SK-N-SH (cell line): ENCODE results near the gene DUSP28. TPM values are rescaled to one million over a fixed set of nuclear protein-coding genes. Genes with fewer than 3 reads are reported as not detected.

Experiments
- CTCF ChIA-PET: fragments of 300-600, 350-600 bp; formaldehyde crosslinking; extraction: SDS; loops from one replicate; lab custom pipeline; 2021; lab: Yijun Ruan, JAX
- POLR2A ChIA-PET: fragments of 350-600 bp; sonication (Branson Sonifier 250); formaldehyde crosslinking; extraction: SDS; loops from one replicate; lab custom pipeline; 2020; ENCODE audit warnings: antibody characterized with exemption, inconsistent platforms; lab: Yijun Ruan, JAX
- DNase-seq: peaks from one replicate; pipeline ENCODE4 v3.0.0; 2012
- H2AFZ ChIP-seq: fragments of 200-600 bp; sonication (generic); 2 replicates; pipeline ENCODE4 v1.8.1; 2016; ENCODE audit warnings: antibody characterized with exemption, mild to moderate bottlenecking, low read depth
- H3F3A ChIP-seq: fragments of 200-600 bp; sonication (generic); replicated peaks from 2 replicates; pipeline ENCODE3; 2016; ENCODE audit warnings: antibody characterized with exemption, mild to moderate bottlenecking; ENCODE audit not compliant: insufficient read depth
- H3K27ac ChIP-seq, 2 experiments: fragments of 200-500 bp in 1 of 2; fragments of 200-600 bp in 1 of 2; sonication (Bioruptor generic) in 1 of 2; sonication (generic), shearing (Covaris generic) in 1 of 2; 2 replicates each; pipeline versions ENCODE4 v1.5.1 to v1.6.1; 2014 to 2016; ENCODE audit warnings: low read depth in 2 of 2, inconsistent platforms in 1 of 2, low read length in 1 of 2, mild to moderate bottlenecking in 1 of 2, mixed read lengths in 1 of 2
- H3K27me3 ChIP-seq: fragments of 200-600 bp; sonication (generic), shearing (Covaris generic); 2 replicates; pipeline ENCODE4 v1.6.1; 2016; ENCODE audit warnings: mixed run types; ENCODE audit not compliant: insufficient read depth
- H3K36me3 ChIP-seq, 2 experiments: fragments of 200-500 bp in 1 of 2; fragments of 200-600 bp in 1 of 2; sonication (Bioruptor generic) in 1 of 2; sonication (generic) in 1 of 2; replicated peaks in 1 of 2; 2 replicates each; pipeline versions ENCODE3 to v1.5.1; 2014 to 2016; ENCODE audit warnings: low read length in 1 of 2, mild to moderate bottlenecking in 1 of 2; ENCODE audit not compliant: insufficient read depth in 2 of 2, control insufficient read depth in 1 of 2
- H3K4me1 ChIP-seq, 2 experiments: fragments of 200-500 bp in 1 of 2; fragments of 200-600 bp in 1 of 2; sonication (Bioruptor generic) in 1 of 2; sonication (generic), shearing (Covaris generic) in 1 of 2; 2 replicates each; pipeline versions ENCODE4 v1.5.1 to v1.6.1; 2014 to 2016; ENCODE audit warnings: low read depth in 1 of 2, low read length in 1 of 2, mixed run types in 1 of 2; ENCODE audit not compliant: insufficient read depth in 2 of 2, control insufficient read depth in 1 of 2
- H3K4me2 ChIP-seq: fragments of 200-600 bp; sonication (generic), shearing (Covaris generic); 2 replicates; pipeline ENCODE4 v1.6.1; 2017; ENCODE audit warnings: mixed run types
- H3K4me3 ChIP-seq, 2 experiments: fragments of 200-500 bp in 1 of 2; fragments of 200-600 bp in 1 of 2; sonication (Bioruptor generic) in 1 of 2; sonication (generic), shearing (Covaris generic) in 1 of 2; 2 replicates each; pipeline versions ENCODE4 v1.5.1 to v1.8.1; 2014 to 2016; ENCODE audit warnings: low read depth in 2 of 2, inconsistent platforms in 1 of 2, low read length in 1 of 2, mild to moderate bottlenecking in 1 of 2, mixed read lengths in 1 of 2, moderate library complexity in 1 of 2
- H3K79me2 ChIP-seq: fragments of 200-600 bp; sonication (generic); 2 replicates; pipeline ENCODE4 v1.8.1; 2017; ENCODE audit warnings: mild to moderate bottlenecking; ENCODE audit not compliant: insufficient read depth
- H3K9ac ChIP-seq: fragments of 200-600 bp; sonication (generic); 2 replicates; pipeline ENCODE4 v1.6.1; 2017; ENCODE audit warnings: mixed run types
- H3K9me2 ChIP-seq: fragments of 200-600 bp; sonication (generic); 2 replicates; pipeline ENCODE4 v1.6.1; 2017; ENCODE audit warnings: mixed run types
- H3K9me3 ChIP-seq: fragments of 200-600 bp; sonication (generic); 2 replicates; pipeline ENCODE4 v1.6.1; 2017; ENCODE audit warnings: mixed run types, mild to moderate bottlenecking, moderate library complexity
- H4K20me1 ChIP-seq: fragments of 200-600 bp; sonication (generic); 2 replicates; pipeline ENCODE4 v1.6.1; 2017; ENCODE audit warnings: mild to moderate bottlenecking, mixed run types; ENCODE audit not compliant: insufficient read depth
- CHD2 ChIP-seq: fragments of 150-350 bp; IDR thresholded peaks from 2 replicates; pipeline ENCODE4 v1.6.1; 2018; ENCODE audit warnings: low read length; ENCODE audit not compliant: partially characterized antibody
- ELF1 ChIP-seq: IDR thresholded peaks from 2 replicates; pipeline ENCODE4 v1.4.0; 2012
- FOSL2 ChIP-seq: IDR thresholded peaks from 2 replicates; pipeline ENCODE4 v1.4.0; 2012; ENCODE audit warnings: low read depth, mild to moderate bottlenecking, moderate library complexity, borderline replicate concordance
- FOXJ3 ChIP-seq: sonication (generic); formaldehyde crosslinking; IDR thresholded peaks from 2 replicates; pipeline ENCODE4 v1.5.1; 2020; ENCODE audit warnings: mild to moderate bottlenecking, missing genetic modification reagents
- FOXM1 ChIP-seq: IDR thresholded peaks from 2 replicates; pipeline ENCODE4 v1.4.0; 2012; ENCODE audit warnings: low read depth, mild to moderate bottlenecking
- GABPA ChIP-seq: IDR thresholded peaks from 2 replicates; pipeline ENCODE4 v1.4.0; 2012; ENCODE audit warnings: low read depth, mild to moderate bottlenecking
- GATA2 ChIP-seq: sonication (generic); formaldehyde crosslinking; IDR thresholded peaks from 2 replicates; pipeline ENCODE4 v1.5.0; 2020; ENCODE audit warnings: mild to moderate bottlenecking, missing genetic modification reagents
- IRF3 ChIP-seq: fragments of 150-350 bp; IDR thresholded peaks from 2 replicates; pipeline ENCODE4 v1.6.1; 2016; ENCODE audit warnings: mild to moderate bottlenecking, low read depth, low read length
- POLR2AphosphoS5 ChIP-seq: IDR thresholded peaks from 2 replicates; pipeline ENCODE4 v1.6.1; 2012; ENCODE audit warnings: low read depth, low read length
- RCOR1 ChIP-seq: fragments of 150-350 bp; IDR thresholded peaks from 2 replicates; pipeline ENCODE4 v1.6.1; 2017; ENCODE audit warnings: antibody characterized with exemption, low read length
- RFX5 ChIP-seq: IDR thresholded peaks from 2 replicates; pipeline ENCODE4 v1.6.1; 2012; ENCODE audit warnings: mild to moderate bottlenecking, improper control_type of control experiment, low read length
- RXRA ChIP-seq: IDR thresholded peaks from 2 replicates; pipeline ENCODE4 v1.4.0; 2012; ENCODE audit warnings: low read depth, mild to moderate bottlenecking, borderline replicate concordance
- SIN3A ChIP-seq: IDR thresholded peaks from 2 replicates; pipeline ENCODE4 v1.6.1; 2012; ENCODE audit warnings: low read depth, mild to moderate bottlenecking, low read length, moderate library complexity, borderline replicate concordance
- SMC3 ChIP-seq: IDR thresholded peaks from 2 replicates; pipeline ENCODE4 v1.6.1; 2012; ENCODE audit warnings: low read depth, low read length, improper control_type of control experiment
- TAF1 ChIP-seq: IDR thresholded peaks from 2 replicates; pipeline ENCODE4 v1.6.1; 2012; ENCODE audit warnings: low read depth, mild to moderate bottlenecking, low read length, moderate library complexity, borderline replicate concordance
- TEAD4 ChIP-seq: IDR thresholded peaks from 2 replicates; pipeline ENCODE4 v1.4.0; 2012; ENCODE audit warnings: mild to moderate bottlenecking, borderline replicate concordance; ENCODE audit not compliant: insufficient read depth
- USF2 ChIP-seq: fragments of 150-350 bp; IDR thresholded peaks from 2 replicates; pipeline ENCODE4 v1.6.1; 2017; ENCODE audit warnings: antibody characterized with exemption, low read length, low read depth, borderline replicate concordance
- WGBS: methylation state at CpG from one replicate; pipeline ENCODE4 v1.1.6; 2017; ENCODE audit warnings: low lambda C conversion rate; 5-methylcytosine and 5-hydroxymethylcytosine counted together
- polyA plus RNA-seq, 3 experiments: library from polyadenylated mRNA; depleted of rRNA; stranded (reverse); fragments of >200 nt; gene quantifications; 2 replicates each; pipeline ENCODE4 v1.2.3, GENCODE V29; 2012
- TF ChIP-seq, protein P1 (sequence below): IDR thresholded peaks from 2 replicates; pipeline ENCODE4 v1.4.0; 2012; ENCODE audit warnings: low read depth, borderline replicate concordance
- TF ChIP-seq, protein P2 (sequence below): IDR thresholded peaks from 2 replicates; pipeline ENCODE4; 2012
- TF ChIP-seq, protein P3 (sequence below): fragments of 200-600 bp; sonication (generic); IDR thresholded peaks from 2 replicates; pipeline ENCODE4 v1.6.1; 2017; ENCODE audit warnings: antibody characterized with exemption, mild to moderate bottlenecking, moderate library complexity

Gene DUSP28
- polyA plus RNA-seq, 1 of the 3 experiments (the other 2 are of a cell fraction), result 4.1 TPM

- TF ChIP-seq, protein P1, sequence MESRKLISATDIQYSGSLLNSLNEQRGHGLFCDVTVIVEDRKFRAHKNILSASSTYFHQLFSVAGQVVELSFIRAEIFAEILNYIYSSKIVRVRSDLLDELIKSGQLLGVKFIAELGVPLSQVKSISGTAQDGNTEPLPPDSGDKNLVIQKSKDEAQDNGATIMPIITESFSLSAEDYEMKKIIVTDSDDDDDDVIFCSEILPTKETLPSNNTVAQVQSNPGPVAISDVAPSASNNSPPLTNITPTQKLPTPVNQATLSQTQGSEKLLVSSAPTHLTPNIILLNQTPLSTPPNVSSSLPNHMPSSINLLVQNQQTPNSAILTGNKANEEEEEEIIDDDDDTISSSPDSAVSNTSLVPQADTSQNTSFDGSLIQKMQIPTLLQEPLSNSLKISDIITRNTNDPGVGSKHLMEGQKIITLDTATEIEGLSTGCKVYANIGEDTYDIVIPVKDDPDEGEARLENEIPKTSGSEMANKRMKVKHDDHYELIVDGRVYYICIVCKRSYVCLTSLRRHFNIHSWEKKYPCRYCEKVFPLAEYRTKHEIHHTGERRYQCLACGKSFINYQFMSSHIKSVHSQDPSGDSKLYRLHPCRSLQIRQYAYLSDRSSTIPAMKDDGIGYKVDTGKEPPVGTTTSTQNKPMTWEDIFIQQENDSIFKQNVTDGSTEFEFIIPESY, result no peak
- TF ChIP-seq CHD2 (no peak), RFX5 (no peak), SIN3A (no peak)
- TF ChIP-seq, protein P2, sequence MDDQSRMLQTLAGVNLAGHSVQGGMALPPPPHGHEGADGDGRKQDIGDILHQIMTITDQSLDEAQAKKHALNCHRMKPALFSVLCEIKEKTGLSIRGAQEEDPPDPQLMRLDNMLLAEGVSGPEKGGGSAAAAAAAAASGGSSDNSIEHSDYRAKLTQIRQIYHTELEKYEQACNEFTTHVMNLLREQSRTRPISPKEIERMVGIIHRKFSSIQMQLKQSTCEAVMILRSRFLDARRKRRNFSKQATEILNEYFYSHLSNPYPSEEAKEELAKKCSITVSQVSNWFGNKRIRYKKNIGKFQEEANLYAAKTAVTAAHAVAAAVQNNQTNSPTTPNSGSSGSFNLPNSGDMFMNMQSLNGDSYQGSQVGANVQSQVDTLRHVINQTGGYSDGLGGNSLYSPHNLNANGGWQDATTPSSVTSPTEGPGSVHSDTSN, result no peak
Observed at GRCh38 chr2:240520130-240520973, 39.8 kb upstream of the DUSP28 start (continued).

DNA sequence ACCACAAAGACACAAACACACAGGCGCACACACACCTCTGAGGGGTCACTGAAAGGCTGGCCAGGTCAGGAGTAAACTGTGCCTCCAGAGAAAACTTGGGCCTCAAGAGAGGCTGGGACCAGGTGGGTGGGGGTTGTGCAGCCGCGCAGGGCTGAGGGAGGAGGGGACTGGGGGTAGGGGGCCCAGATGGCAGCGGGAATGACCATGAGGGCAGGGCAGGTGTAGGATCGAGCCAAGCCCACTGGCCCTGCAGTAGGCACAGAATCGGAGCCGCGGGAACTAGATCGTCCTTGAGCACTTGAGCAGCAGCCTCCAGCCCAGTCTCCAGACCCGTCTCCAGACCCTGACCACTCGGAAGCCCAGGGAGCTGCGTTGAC lies 39.2 kb upstream of the DUSP28 start:
- DNase-seq, result no peak
- Histone ChIP-seq H2AFZ (no peak overlapping the region), H3K4me3 (no peak overlapping the region), H3K4me2 (no peak overlapping the region), H3K9me3 (0 out of 2 replicates have a peak, but pooled peaks cover 3% of the 10 kb centered on the region), H3K27me3 (no peaks in the 10 kb centered on the region), H3F3A (no peaks in the 10 kb centered on the region), H3K9me2 (no peaks in the 10 kb centered on the region), H3K27ac (no peak overlapping the region), H3K36me3 (peaks cover 17 to 19% of the 10 kb centered on the region in 2 experiments), H3K79me2 (no peaks in the 10 kb centered on the region), H3K9ac (no peak overlapping the region), H4K20me1 (no peaks in the 10 kb centered on the region), H3K4me1 (no peaks in the 10 kb centered on the region)
- POLR2A ChIA-PET, result no interaction called here
- WGBS, result 98% methylated on average over 7 of the region's 12 CpGs
- CTCF ChIA-PET, result no interaction called here
- TF ChIP-seq TAF1, result no peak
- no peak for TF ChIP-seq IRF3
- no peak for TF ChIP-seq FOXJ3 (CRISPR knock-in tag)
- TF ChIP-seq RXRA, result no peak
- TF ChIP-seq FOXM1, result no peak
- TF ChIP-seq GATA2 (CRISPR knock-in tag), result no peak
- TF ChIP-seq USF2, result no peak
- TF ChIP-seq POLR2AphosphoS5, result no peak
- TF ChIP-seq SMC3, result no peak
- TF ChIP-seq RCOR1, result no peak
- TF ChIP-seq, protein P3, sequence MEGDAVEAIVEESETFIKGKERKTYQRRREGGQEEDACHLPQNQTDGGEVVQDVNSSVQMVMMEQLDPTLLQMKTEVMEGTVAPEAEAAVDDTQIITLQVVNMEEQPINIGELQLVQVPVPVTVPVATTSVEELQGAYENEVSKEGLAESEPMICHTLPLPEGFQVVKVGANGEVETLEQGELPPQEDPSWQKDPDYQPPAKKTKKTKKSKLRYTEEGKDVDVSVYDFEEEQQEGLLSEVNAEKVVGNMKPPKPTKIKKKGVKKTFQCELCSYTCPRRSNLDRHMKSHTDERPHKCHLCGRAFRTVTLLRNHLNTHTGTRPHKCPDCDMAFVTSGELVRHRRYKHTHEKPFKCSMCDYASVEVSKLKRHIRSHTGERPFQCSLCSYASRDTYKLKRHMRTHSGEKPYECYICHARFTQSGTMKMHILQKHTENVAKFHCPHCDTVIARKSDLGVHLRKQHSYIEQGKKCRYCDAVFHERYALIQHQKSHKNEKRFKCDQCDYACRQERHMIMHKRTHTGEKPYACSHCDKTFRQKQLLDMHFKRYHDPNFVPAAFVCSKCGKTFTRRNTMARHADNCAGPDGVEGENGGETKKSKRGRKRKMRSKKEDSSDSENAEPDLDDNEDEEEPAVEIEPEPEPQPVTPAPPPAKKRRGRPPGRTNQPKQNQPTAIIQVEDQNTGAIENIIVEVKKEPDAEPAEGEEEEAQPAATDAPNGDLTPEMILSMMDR, result no peak
- TF ChIP-seq FOSL2, result no peak
- TF ChIP-seq TEAD4, result no peak
- TF ChIP-seq ELF1, result no peak
- TF ChIP-seq, protein P1, result no peak
- TF ChIP-seq GABPA, result no peak
